HG03060 (cell line): Measurements from ENCODE around the gene PLCB2.

Experiments used
- ATAC-seq: cut with Tn5 transposase; IDR thresholded peaks from one replicate; pipeline ENCODE4 v1.9.1; 2021; ENCODE audit warnings: low read depth, moderate number of reproducible peaks; ENCODE audit not compliant: unreplicated experiment

Gene PLCB2

DNA sequence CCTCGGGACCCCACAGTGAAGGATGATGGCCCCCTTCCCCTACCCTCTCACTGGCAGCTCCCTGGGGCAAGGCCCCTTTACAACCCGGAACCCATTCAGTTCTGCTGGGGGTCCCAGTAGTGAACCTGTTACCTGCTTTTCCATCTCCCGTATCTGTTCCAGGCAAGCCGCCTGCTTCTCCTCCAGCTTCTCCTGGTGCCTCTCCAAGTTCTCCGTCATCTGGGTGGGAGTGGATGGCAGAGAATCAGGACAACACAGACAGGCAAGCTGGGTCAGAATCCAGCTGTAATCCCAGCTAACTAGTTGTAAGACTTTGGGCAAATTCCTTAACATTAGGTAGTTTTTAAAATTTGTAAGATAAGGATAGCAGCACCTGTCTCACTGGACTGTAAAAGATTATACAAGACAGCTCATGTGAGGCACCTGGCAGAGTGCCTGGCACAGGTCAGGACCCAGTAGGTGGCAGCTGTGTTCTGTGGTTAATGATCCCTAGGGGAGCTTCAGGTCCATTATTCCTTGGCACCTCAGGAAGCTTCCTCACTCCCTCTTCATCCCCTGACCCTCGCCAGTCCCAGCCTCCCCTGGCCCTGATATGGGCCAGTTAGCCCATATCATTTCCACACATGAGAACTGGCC lies 18.5 kb downstream of the PLCB2 start:
- ATAC-seq: no peak

DNA sequence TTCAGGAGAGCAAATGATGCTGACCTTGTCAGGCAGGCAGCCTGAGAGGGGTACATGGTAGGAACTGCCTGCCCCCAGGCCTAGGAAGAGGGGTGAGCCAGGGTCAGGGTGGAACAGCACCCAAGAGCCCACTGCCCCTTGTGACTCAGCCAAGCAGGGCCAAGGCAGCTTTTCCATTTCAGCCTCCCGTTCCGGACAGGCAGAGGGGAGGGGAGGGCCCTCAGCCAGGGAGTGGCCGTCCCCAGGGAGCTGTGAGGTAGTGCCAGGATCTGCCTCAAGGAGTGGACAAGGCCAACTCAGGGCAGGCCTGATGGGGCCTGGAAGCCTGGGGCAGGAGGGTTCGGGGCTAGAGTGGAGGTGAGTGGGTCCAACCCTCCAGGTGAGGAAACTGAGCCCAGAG lies 19.8 kb downstream of the PLCB2 start:
- no peak for ATAC-seq

DNA sequence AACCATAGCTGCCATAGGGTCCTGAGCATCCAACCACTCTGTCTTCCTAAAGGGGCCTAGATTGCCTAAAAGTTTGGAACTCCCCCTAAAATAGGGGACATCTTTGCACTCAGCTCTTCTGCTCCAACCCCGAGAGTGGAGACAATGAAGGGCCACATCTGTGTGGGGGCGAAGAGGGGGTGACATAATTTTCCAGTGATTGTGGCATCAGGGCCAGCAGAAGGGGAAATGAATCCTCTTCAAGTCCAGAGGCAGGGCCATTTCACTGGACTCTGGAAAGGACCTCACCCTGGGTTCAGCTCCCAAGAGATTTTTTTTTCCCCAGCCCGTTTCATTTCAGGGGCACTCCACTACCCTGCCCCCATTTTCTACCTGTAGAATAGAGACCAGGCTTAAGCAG lies 20.2 kb downstream of the PLCB2 start:
- no peak for ATAC-seq

GRCh38 chr15:40286794-40287193 lies 20.9 kb downstream of the PLCB2 start:
- ATAC-seq: no peak

DNA sequence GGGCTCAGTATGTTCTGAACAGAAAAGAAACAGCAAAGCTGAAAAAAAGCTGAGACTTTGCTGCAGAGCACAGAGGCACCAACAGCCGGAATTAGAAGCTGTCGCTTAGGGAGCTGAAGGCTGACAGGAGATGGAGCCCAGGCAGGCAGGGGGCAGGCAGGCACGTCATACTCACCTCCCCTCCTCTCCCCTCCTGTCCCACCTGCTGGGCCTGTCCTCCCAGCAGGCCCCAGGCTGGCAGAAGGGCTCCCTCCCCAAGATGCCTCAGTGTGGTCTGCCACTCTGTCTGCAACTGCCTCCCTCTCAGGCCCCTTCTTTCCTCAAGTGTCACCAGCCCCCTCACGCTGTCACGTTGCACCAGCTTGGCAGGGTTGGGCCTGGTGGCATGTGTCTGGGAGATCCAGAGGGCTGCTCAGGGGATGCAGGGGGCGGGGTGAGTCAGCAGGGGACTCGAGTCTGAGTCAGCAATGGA lies 21.6 kb downstream of the PLCB2 start:
- ATAC-seq: no peak

- ATAC-seq: no peak
Observed at GRCh38 chr15:40285554-40286011, 22.2 kb downstream of the PLCB2 start.

- ATAC-seq: no peak
Observed at GRCh38 chr15:40285151-40285550, 22.6 kb downstream of the PLCB2 start.

DNA sequence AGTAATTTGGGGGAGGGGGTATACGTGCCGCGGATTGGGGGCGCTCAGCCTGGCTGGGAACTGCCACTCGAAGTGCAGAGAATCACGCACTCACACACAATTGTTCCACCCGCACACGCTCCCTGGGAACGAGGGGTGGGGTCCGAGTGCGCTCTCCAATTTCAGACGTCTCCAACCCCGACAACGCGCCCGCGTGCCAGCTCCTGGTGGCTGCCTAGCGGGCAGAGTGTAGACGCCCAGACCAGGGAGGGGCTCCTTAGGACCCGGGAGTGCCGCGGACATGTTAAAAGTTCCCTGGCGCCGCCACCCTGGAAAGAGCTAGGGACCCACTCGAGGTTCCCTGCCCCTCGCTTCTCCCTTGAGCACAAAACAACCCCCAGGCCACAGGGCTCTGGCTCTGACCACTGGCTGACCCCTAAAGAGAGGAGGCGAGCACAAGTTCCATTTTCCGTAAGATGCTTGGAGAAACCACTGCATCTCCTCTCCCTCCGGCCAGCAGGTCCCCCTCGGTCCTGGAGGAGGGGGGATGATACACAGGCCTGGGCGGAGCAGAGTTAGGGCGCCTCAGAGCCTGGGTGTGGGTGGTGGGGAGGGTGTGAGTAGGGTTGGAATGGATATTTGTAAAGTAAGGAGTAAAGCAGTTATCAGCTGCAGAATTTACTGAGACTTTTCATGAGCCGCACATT lies 24.0 kb downstream of the PLCB2 start:
- ATAC-seq: no peak

GRCh38 chr15:40282869-40283614 lies 24.7 kb downstream of the PLCB2 start, which contains the start of gene ANKRD63:
Gene ANKRD63, minus strand, starts transcription at chr15:40283064. Its CDS starts 478 bp downstream, at chr15:40282586.
- ATAC-seq: no peak

GRCh38 chr15:40282147-40282868 lies 25.4 kb downstream of the PLCB2 start:
- ATAC-seq: no peak

- ATAC-seq: no peak
Observed at GRCh38 chr15:40281801-40282146, 26.0 kb downstream of the PLCB2 start.

DNA sequence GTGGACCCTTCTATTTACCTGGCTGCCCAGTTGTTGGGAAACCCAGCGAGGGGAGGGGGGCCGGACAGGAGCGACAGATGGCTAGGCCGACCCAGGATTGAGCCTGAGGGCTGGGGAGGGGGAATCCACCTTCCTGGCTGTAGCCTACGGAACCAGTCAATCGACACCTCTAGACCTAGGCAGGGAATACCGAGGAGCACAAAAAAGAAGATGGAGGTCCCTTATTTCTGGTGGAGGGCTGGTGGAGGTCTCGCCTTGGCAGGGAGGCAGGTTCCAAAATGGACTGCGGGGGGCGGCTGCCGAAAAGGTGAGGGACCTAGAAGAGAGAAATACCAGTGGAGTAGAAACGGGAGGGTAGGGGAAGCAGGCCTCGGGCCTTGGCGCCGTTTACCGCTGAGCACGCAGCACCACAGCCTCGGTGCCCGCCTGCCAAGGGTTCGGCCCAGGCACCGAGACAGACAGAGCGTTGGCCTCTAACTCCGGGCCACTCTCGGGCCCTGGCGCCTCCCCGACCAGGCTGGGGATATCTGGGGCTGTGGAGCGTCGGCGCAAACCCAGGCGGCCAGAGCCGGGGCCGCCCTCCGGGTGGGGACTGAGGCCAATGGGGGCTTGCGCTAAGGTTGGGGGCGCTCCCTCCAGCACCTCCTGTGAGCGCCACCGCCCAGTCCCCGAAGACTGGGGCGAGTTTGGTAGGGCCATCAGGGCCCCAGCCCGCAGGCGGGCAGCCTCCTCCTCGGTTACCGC lies 26.5 kb downstream of the PLCB2 start:
- ATAC-seq: no peak

DNA sequence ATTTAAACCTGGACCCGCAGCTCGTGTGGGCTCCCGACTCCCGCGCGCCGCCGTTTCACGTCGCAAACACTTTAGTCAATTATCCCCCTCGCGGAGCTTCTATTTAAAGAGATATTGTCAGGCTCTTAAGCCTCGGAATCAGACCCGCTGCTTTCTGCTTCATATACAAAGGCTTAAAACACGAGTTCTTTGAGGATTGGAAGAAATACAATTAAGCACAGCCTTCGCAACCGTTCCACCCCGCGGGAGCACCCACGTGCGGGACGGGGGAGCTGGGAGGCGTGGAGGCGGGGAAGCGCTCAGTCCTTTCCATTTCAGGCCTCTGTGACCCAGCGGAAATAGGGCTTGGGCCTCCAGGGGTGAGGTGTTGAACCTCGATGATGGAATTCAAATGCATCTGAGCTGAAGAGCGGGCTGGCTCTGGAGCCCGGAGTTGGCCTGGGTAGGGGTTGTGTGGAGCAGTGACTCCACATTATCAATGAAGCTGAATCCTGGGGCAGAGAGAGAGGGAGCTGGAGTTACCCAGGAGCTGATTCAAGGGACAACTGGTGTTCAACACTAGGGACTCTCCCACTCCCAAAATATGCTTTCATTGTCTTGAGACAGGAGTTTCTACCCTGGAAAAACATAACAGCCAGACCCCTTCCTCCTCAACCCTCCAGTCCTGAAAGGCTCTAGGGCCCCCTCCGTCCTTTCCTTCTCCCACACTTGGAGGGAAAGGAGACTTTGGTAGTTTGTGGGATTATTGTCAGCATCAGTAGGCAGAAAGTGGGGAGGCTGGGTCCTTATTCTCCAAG lies 27.3 kb downstream of the PLCB2 start:
- ATAC-seq: no peak

DNA sequence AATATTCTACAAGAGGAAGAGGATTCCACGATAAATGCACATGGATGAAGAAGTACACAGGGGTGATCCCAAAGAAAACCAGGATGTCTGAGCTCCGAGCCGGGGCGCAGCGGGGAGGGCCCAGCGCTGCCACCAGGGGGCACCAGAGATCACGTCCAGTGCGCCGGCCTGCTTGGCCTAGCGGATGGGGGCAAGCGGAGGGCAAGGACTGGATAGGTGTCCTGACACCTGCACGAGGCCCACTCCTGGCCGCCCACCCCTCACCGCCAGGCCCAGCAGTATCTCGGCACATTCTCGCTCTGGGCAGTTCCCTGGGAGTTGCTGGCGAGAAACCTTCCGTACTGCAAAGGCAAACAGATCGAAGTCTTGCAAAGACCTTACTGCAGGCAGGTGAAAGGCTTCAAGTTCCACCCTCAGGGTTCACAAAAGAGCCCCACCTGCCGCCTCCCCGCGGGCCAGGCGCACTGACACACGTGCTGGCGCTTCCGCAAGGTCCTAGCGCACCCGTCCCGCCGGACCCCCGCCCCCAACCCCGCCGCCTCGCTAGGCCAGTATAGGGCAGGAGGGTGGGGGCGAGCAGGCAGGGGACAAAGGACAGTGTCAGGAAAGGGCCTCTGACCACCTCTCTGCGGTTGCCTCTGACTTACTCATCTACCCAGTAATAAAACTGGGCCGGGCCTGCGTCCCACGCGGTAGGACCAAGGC lies 28.1 kb downstream of the PLCB2 start:
- no peak for ATAC-seq

DNA sequence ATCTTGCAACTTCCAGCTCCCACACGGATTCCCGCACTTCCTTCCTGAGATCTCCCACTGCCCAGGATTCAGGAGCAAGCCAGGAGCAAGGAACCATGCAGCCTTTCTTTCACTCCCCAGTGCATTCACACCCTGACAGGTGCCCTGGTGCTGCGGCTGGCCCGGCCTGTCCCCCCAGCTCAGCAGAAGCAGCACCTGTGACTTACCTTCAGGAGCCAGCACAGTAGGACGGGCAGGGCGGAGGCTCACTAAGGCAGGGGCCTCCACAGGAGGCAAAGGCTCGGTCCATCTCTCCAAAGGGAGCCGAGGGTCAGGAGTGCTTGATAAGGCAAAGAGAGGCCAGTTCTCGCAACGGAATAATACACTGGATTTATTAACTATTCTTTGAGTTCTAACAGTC lies 29.7 kb downstream of the PLCB2 start:
- no peak for ATAC-seq

DNA sequence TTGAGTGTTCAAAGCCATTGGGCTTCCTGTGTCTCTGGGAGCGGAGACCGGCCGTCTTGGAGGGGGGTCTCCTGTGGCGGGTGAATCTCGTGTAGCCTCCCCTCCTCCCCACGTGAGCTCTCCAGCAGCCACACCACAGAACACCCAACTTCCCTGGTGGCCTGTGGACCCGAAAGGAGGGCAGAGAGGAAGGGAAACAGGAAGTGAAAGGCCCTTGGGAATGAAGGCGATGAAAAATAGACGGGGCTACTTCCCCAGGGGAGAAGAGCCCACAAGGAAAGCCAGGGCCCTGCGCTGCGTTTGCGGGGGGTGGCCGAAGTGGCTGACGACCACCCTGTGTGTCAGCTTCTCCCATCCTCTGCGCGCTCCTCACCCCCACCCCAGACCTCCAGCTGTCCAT lies 30.3 kb downstream of the PLCB2 start:
- ATAC-seq: no peak

GRCh38 chr15:40276927-40277326 lies 30.8 kb downstream of the PLCB2 start:
- ATAC-seq: no peak

DNA sequence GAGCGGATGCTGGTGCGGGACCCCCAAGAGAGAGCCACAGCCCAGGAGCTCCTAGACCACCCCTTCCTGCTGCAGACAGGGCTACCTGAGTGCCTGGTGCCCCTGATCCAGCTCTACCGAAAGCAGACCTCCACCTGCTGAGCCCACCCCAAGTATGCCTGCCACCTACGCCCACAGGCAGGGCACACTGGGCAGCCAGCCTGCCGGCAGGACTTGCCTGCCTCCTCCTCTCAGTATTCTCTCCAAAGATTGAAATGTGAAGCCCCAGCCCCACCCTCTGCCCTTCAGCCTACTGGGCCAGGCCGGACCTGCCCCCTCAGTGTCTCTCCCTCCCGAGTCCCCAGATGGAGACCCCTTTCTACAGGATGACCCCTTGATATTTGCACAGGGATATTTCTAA lies 31.8 kb downstream of the PLCB2 start:
- ATAC-seq: no peak

- ATAC-seq: no peak
Observed at GRCh38 chr15:40275523-40275922, 32.2 kb downstream of the PLCB2 start.
